Measurements from ENCODE around the gene HSD17B11.
"Not testable (repeated sequence)": the region's sequence is repeated elsewhere in the genome, so short reads cannot be mapped to it uniquely, and the experiment has no call there.

Gene HSD17B11

DNA sequence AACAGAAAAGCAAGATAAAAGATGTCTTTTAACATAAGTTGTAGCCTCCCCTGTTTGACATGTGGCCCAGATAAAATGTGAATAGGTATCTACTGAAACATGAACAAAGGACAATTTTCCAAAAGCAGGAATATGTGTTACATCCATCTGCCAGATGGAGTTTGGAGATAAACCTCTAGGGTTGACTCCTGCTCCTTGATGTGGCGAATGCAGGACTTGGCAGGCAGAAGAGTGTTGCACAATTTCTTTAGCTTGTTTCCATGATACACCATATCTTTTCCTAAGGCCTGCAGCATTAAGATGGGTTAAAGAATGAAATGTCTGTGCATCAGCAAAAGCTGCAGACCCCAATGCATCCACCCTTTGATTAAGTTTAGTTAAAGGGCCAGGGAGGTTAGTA is 12.7 kb upstream of the HSD17B11 start:
- peak; percentile 25 for DNase-seq

GRCh38 chr4:87399954-87400353 is 9.0 kb upstream of the HSD17B11 start:
- DNase-seq, result no peak

- DNase-seq, result no peak
Observed at GRCh38 chr4:87399148-87399547, 8.2 kb upstream of the HSD17B11 start.

DNA sequence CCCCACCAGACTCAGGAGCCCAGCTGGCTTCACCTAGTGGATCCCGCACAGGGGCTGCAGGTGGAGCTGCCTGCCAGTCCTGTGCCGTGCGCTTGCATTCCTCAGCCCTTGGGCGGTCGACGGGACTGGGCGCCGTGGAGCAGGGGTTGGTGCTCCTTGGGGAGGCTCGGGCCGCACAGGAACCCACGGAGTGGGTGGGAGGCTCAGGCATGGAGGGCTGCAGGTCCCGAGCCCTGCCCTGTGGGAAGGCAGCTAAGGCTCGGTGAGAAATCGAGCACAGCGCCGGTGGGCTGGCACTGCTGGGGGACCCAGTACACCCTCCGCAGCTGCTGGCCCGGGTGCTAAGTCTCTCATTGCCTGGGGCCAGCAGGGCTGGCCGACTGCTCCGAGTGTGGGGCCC is 4.9 kb upstream of the HSD17B11 start:
- DNase-seq, result not testable (repeated sequence)

- DNase-seq, result not testable (repeated sequence)
Observed at GRCh38 chr4:87395073-87395472, 4.1 kb upstream of the HSD17B11 start.

DNA sequence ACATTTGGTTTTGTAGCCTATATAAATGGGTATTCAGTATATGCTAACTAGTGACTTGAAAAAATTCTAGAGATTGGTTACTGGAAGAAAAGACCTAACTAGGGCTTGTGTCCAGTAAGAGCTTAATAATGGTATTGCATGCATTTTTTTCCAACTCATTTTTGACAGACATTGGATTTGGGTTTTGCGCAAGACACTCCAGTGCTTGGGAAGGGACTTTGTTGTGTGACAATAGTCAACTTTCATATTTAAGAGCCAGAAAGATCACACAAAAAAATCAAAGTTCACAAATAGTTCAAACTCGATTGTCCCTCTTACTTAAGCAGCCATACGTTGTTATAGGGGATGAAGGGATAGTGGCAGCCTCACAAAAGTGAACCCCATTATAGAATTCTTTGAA is 1.2 kb upstream of the HSD17B11 start:
- DNase-seq, result no peak

GRCh38 chr4:87391576-87392054 is 627 bp upstream of the HSD17B11 start:
- no peak for DNase-seq

DNA sequence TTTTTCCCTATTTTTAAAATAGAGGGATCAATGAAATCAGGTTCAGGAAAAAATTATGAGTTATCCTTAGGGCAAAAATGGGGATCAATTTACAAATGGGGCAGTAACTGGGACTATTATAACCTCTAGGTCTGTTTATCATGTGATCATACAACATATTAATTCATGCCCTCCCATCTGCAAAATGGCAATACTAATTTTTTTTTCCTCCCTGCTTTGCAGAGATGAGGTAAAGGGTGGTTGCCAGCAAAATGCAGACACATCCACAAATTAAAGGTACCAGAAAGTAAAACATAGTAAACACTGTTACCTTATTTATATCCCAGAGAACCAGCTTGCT is 467 bp downstream of the HSD17B11 start:
- peak; percentile 1 for DNase-seq

DNA sequence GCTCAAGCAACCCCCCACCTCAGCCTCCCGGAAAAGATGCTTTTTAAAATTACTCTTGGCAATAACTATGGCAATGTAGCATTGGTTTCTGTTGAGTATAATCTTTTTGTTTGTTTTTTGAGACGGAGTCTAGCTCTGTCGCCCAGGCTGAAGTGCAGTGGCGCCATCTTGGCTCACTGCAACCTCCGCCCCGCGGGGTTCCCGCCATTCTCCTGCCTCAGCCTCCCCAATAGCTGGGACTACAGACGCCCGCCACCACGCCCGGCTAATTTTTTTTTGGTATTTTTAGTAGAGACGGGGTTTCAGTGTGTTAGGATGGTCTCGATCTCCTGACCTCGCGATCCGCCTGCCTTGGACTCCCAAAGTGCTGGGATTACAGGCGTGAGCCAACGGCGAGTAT is 933 bp downstream of the HSD17B11 start:
- DNase-seq, result not testable (repeated sequence)

DNA sequence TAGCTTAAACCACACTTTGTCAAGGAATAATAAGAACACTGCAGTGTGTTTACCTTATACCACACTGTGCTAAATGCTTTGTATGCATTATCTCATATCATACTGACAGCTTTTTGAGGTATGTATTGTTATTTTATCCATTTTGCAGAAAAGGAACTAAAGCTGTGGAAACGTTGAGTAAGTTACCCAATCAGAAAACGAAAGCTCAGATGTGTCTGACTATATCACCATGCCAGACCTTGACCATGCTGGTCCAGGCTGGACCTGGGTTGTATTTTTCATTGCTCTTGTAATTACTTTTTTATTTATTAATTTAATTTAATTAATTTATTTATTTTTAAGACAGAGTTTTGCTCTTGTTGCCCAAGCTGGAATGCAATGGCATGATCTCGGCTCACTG is 2.1 kb downstream of the HSD17B11 start:
- no peak for DNase-seq

- DNase-seq, result no peak
Observed at GRCh38 chr4:87387237-87387636, 3.8 kb downstream of the HSD17B11 start.

GRCh38 chr4:87384466-87385132 is 6.4 kb downstream of the HSD17B11 start:
- not testable (repeated sequence) for DNase-seq

- DNase-seq, result no peak
Observed at GRCh38 chr4:87382931-87383330, 8.1 kb downstream of the HSD17B11 start.

GRCh38 chr4:87382116-87382515 is 8.9 kb downstream of the HSD17B11 start:
- DNase-seq, result no peak

GRCh38 chr4:87377816-87378215 is 13.2 kb downstream of the HSD17B11 start:
- DNase-seq, result no peak

GRCh38 chr4:87375719-87376291 is 15.2 kb downstream of the HSD17B11 start:
- peak; percentile 71 for DNase-seq

DNA sequence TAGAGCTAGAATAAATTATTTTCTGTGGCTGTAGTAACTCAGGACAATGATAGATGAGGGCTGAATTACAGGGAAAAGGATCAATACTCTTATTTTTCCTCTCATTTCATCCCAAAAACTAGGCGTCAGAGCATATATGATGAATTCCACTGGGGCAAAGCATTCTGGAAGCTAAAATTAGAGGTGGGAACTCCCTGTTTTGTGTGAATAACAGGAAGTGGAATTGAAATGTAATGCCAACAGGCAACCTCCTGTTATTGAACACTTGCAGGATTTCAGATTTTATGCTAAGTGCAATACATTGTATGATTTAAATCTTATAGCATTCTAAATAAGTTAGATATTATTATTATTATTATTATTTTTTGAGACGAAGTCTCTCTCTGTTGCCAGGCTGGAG is 20.9 kb downstream of the HSD17B11 start:
- no peak for DNase-seq

DNA sequence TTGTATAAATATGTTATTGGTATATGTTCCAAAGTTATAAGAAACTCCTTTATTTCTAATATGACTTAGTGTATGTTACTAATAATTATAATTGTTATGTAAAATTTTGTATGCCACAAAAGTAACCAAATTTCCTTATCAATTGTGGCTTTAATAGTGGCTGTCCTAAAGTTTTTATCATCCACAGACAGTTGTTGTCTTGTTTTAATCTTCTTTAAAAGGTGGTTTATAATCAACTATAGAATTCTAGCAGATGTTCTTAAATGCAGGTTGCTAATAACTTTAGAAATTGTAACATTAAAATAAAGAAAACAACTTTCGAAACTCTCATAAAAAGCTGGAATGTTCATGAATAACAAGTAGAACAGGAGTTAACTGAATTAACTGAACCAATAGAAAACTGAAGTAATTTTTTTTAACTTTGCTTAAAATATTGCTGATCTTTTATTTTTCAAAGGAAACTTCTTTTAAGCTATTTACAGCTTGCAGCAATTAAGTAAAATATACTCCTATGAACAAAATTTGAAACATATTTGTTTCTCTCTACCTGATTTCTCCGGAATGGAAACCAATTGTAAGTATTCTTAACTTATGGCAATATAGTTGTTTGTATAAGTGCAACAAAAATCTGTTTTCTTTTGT is 24.3 kb downstream of the HSD17B11 start:
- DNase-seq, result no peak

- no peak for DNase-seq
Observed at GRCh38 chr4:87365348-87365747, 25.6 kb downstream of the HSD17B11 start.

- DNase-seq, result no peak
Observed at GRCh38 chr4:87363552-87363951, 27.4 kb downstream of the HSD17B11 start.

- DNase-seq, result no peak
Observed at GRCh38 chr4:87360338-87360935, 30.6 kb downstream of the HSD17B11 start.

- no peak for DNase-seq
Observed at GRCh38 chr4:87359258-87359657, 31.7 kb downstream of the HSD17B11 start.

- DNase-seq, result no peak
Observed at GRCh38 chr4:87356832-87357526, 34.0 kb downstream of the HSD17B11 start.

Data from fibroblast of skin of right quadriceps (primary cell).